ENCODE results near the gene RCBTB2. TPM values are rescaled to one million over a fixed set of nuclear protein-coding genes. Genes with fewer than 3 reads are reported as not detected.

The RCBTB2 gene
- total RNA-seq, 2 donors from 2014 or later: 1.6 to 6.0 TPM

- no peaks in the 10 kb centered on the region for H3K36me3 ChIP-seq (replicated peaks in 1 of 2; ENCODE audit: insufficient read depth in 1 of 2, low read depth in 2 of 2)
- DNase-seq (no peak), ATAC-seq (no peak)
- 96 to 97% methylated on average over 10 of the region's 10 CpGs for WGBS, 2 donors
- H3K4me3 ChIP-seq: no peak overlapping the region
- intact Hi-C loops (cut with DNase I): no loop called here
- H3K4me1 ChIP-seq: peaks cover under 1% of the 10 kb centered on the region
- no peak overlapping the region for H3K27ac ChIP-seq
- TF ChIP-seq CTCF (IDR thresholded peaks at IDR 0.05): no peak
- no peak for TF ChIP-seq POLR2A (IDR thresholded peaks at IDR 0.05)
- no peaks in the 10 kb centered on the region for H3K27me3 ChIP-seq
- no peaks in the 10 kb centered on the region for H3K9me3 ChIP-seq
These were observed 6.6 kb downstream of the RCBTB2 start for GRCh38 chr13:48526286-48526685.

- no peak overlapping the region for H3K27ac ChIP-seq
- no peaks in the 10 kb centered on the region for H3K27me3 ChIP-seq
- no peak for DNase-seq
- H3K4me3 ChIP-seq: no peak overlapping the region
- WGBS, 2 donors: 84 to 94% methylated on average over 1 of the region's 1 CpG
- no peak for TF ChIP-seq CTCF (IDR thresholded peaks at IDR 0.05)
- no peak for TF ChIP-seq POLR2A (IDR thresholded peaks at IDR 0.05)
- H3K9me3 ChIP-seq: no peaks in the 10 kb centered on the region
- H3K4me1 ChIP-seq: no peaks in the 10 kb centered on the region
- ATAC-seq: no peak
- H3K36me3 ChIP-seq (replicated peaks in 1 of 2; ENCODE audit: insufficient read depth in 1 of 2, low read depth in 2 of 2): no peaks in the 10 kb centered on the region
- intact Hi-C loops (cut with DNase I): no loop called here
These were observed 14.8 kb downstream of the RCBTB2 start for GRCh38 chr13:48518083-48518482.

GRCh38 chr13:48515732-48516131 lies 17.1 kb downstream of the RCBTB2 start:
- intact Hi-C loops (cut with DNase I): no loop called here

GRCh38 chr13:48514793-48515192 lies 18.1 kb downstream of the RCBTB2 start:
- DNase-seq (no peak), ATAC-seq (no peak)
- Histone ChIP-seq H3K36me3 (replicated peaks in 1 of 2; ENCODE audit: insufficient read depth in 1 of 2, low read depth in 2 of 2) (no peaks in the 10 kb centered on the region), H3K27ac (no peak overlapping the region), H3K9me3 (no peaks in the 10 kb centered on the region), H3K27me3 (no peaks in the 10 kb centered on the region), H3K4me1 (no peaks in the 10 kb centered on the region), H3K4me3 (no peak overlapping the region)
- WGBS, 2 donors: 83 to 90% methylated on average over 4 of the region's 4 CpGs
- no peak for TF ChIP-seq CTCF (IDR thresholded peaks at IDR 0.05)
- TF ChIP-seq POLR2A (IDR thresholded peaks at IDR 0.05): no peak
- intact Hi-C loops (cut with DNase I): no loop called here

More at GRCh38 chr13:48515732-48516131, 17.1 kb downstream of the RCBTB2 start:
- no peak overlapping the region for H3K27ac ChIP-seq
- TF ChIP-seq POLR2A (IDR thresholded peaks at IDR 0.05) (no peak), CTCF (IDR thresholded peaks at IDR 0.05) (no peak)
- 86 to 90% methylated on average over 6 of the region's 6 CpGs for WGBS, 2 donors
- no peaks in the 10 kb centered on the region for H3K27me3 ChIP-seq
- no peaks in the 10 kb centered on the region for H3K9me3 ChIP-seq
- H3K4me1 ChIP-seq: no peaks in the 10 kb centered on the region
- no peak overlapping the region for H3K4me3 ChIP-seq
- ATAC-seq: no peak
- no peak for DNase-seq
- H3K36me3 ChIP-seq (replicated peaks in 1 of 2; ENCODE audit: insufficient read depth in 1 of 2, low read depth in 2 of 2): no peaks in the 10 kb centered on the region

GRCh38 chr13:48511621-48512230 lies 21.2 kb downstream of the RCBTB2 start:
- no peaks in the 10 kb centered on the region for H3K9me3 ChIP-seq
- no peaks in the 10 kb centered on the region for H3K36me3 ChIP-seq (replicated peaks in 1 of 2; ENCODE audit: insufficient read depth in 1 of 2, low read depth in 2 of 2)
- ATAC-seq (no peak), DNase-seq (peak in 1 of 4 donors; percentile 20)
- H3K4me3 ChIP-seq: no peak overlapping the region
- H3K27ac ChIP-seq: no peak overlapping the region
- intact Hi-C loops (cut with DNase I): no loop called here
- no peaks in the 10 kb centered on the region for H3K27me3 ChIP-seq
- WGBS, 2 donors: 85 to 87% methylated on average over 9 to 10 of the region's 10 CpGs
- no peaks in the 10 kb centered on the region for H3K4me1 ChIP-seq
- TF ChIP-seq CTCF (IDR thresholded peaks at IDR 0.05): no peak
